Type B pancreatic cell (in vitro differentiated cells): ENCODE data around the gene BLID. TPM values are rescaled to one million over a fixed set of nuclear protein-coding genes. Genes with fewer than 3 reads are reported as not detected.

ENCODE experiments used
- DNase-seq: peaks from one replicate; pipeline ENCODE4 v3.0.0; 2021; ENCODE audit warnings: mixed read lengths; ENCODE audit not compliant: unreplicated experiment; ENCODE audit errors: extremely low spot score
- H3K27ac Mint-ChIP-seq: 2 replicates; pipeline ENCODE4 v1.8.0; 2021; ENCODE audit warnings: mild to moderate bottlenecking, mixed read lengths
- H3K27me3 Mint-ChIP-seq: 2 replicates; pipeline ENCODE4 v1.8.0; 2021; ENCODE audit warnings: mixed read lengths
- H3K36me3 Mint-ChIP-seq: 2 replicates; pipeline ENCODE4 v1.8.0; 2021; ENCODE audit warnings: mixed read lengths
- H3K4me1 Mint-ChIP-seq: one replicate; pipeline ENCODE4 v1.8.0; 2021; ENCODE audit warnings: mixed read lengths; ENCODE audit not compliant: unreplicated experiment
- H3K4me3 Mint-ChIP-seq: 2 replicates; pipeline ENCODE4 v1.8.0; 2021; ENCODE audit warnings: mild to moderate bottlenecking, mixed read lengths
- H3K9me3 Mint-ChIP-seq: 2 replicates; pipeline ENCODE4 v1.8.0; 2021; ENCODE audit warnings: mixed read lengths
- CTCF ChIP-seq: fragments of 200-600 bp; sonication (generic); conservative IDR thresholded peaks from 2 replicates; pipeline ENCODE4 v1.5.0; 2021; ENCODE audit warnings: antibody characterized with exemption, mild to moderate bottlenecking
- total RNA-seq: library from RNA; stranded (reverse); gene quantifications from 2 replicates; pipeline ENCODE4 v1.2.1, GENCODE V29; 2021; ENCODE audit warnings: low replicate concordance

BLID gene
- total RNA-seq, 1 donor from 2014 or later = 0.48 TPM

- Mint-ChIP-seq H3K27ac (no peak overlapping the region), H3K4me1 (no peaks in the 10 kb centered on the region), H3K4me3 (no peak overlapping the region), H3K36me3 (no peaks in the 10 kb centered on the region), H3K9me3 (no peaks in the 10 kb centered on the region), H3K27me3 (no peaks in the 10 kb centered on the region)
- TF ChIP-seq CTCF = no peak
- DNase-seq = no peak
Measured at GRCh38 chr11:122126024-122126688, 10.1 kb upstream of the BLID start.

GRCh38 chr11:122123263-122123929, 7.4 kb upstream of the BLID start:
- Mint-ChIP-seq H3K4me1 (no peaks in the 10 kb centered on the region), H3K27ac (no peak overlapping the region), H3K4me3 (no peak overlapping the region), H3K9me3 (no peaks in the 10 kb centered on the region), H3K27me3 (no peaks in the 10 kb centered on the region), H3K36me3 (no peaks in the 10 kb centered on the region)
- no peak for TF ChIP-seq CTCF
- no peak for DNase-seq

GRCh38 chr11:122122179-122122578, 6.2 kb upstream of the BLID start:
- Mint-ChIP-seq H3K27me3 (no peaks in the 10 kb centered on the region), H3K9me3 (no peaks in the 10 kb centered on the region), H3K4me3 (no peak overlapping the region), H3K4me1 (no peaks in the 10 kb centered on the region), H3K27ac (no peak overlapping the region), H3K36me3 (no peaks in the 10 kb centered on the region)
- TF ChIP-seq CTCF = no peak
- no peak for DNase-seq

GRCh38 chr11:122120096-122120495, 4.1 kb upstream of the BLID start:
- Mint-ChIP-seq H3K9me3 (peaks cover 4% of the 10 kb centered on the region), H3K27ac (no peak overlapping the region), H3K36me3 (no peaks in the 10 kb centered on the region), H3K4me1 (peaks cover 5% of the 10 kb centered on the region), H3K4me3 (no peak overlapping the region), H3K27me3 (no peaks in the 10 kb centered on the region)
- no peak for TF ChIP-seq CTCF
- DNase-seq = no peak

- DNase-seq = no peak
- Mint-ChIP-seq H3K4me3 (no peak overlapping the region), H3K4me1 (peaks cover 9% of the 10 kb centered on the region), H3K27ac (no peak overlapping the region), H3K9me3 (peaks cover 4% of the 10 kb centered on the region), H3K36me3 (no peaks in the 10 kb centered on the region), H3K27me3 (no peaks in the 10 kb centered on the region)
- no peak for TF ChIP-seq CTCF
Measured at GRCh38 chr11:122116591-122116990, 576 bp upstream of the BLID start.
